Measurements from ENCODE around the gene NAV3. TPM values are rescaled to one million over a fixed set of nuclear protein-coding genes. Genes with fewer than 3 reads are reported as not detected.

NAV3 gene
- total RNA-seq, 1 experiment from 2014 or later, result 2.5 TPM

DNA sequence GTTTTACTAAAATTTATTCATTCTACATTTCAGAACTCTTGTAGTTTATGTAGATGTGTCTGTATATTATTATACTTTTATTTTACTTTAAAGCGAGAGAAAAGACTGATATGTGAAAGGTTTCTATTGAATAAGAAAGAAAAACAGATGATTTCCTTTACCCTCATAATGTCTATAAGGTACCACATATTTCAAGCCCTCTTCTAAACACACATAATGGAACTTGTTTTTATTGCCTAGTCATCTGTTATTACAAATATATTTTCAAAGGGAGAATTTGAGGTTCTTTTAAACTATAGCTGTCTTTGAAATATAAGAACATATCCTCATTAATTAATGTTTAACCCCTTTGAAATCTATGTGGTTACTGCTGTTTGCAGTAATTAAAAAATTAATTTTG lies 34.5 kb downstream of the NAV3 start:
- no peak overlapping the region for H3K27ac ChIP-seq (ENCODE audit: low read length)
- ChIA-PET POLR2A (no interaction called here), CTCF (no interaction called here)
- H3K4me3 ChIP-seq (ENCODE audit: low read depth in 2 of 2, low read length in 2 of 2), result no peak overlapping the region
- no peaks in the 10 kb centered on the region for H3K36me3 ChIP-seq (ENCODE audit: control insufficient read depth, insufficient read depth, low read length)
- H3K27me3 ChIP-seq (ENCODE audit: control insufficient read depth, insufficient read depth, low read length), result no peaks in the 10 kb centered on the region
- H3K4me1 ChIP-seq (ENCODE audit: control insufficient read depth, insufficient read depth, low read length), result no peaks in the 10 kb centered on the region
- no peak for ATAC-seq
- H3K9me3 ChIP-seq (ENCODE audit: control insufficient read depth, insufficient read depth, low read depth, low read length), result no peaks in the 10 kb centered on the region
- in situ Hi-C loops (cut with HindIII; ENCODE audit: low pct_unique_long_range_greater_than_20kb, low sequenced_read_pairs), result no loop called here
- BruUV-seq (replicated peaks), result no TSS peak
- DNase-seq (ENCODE audit: low read depth, low spot score), result no peak
- TF ChIP-seq SIN3A (IDR thresholded peaks at IDR 0.05; ENCODE audit: borderline replicate concordance, insufficient read depth, low read depth, low read length) (no peak), POLR2AphosphoS5 (IDR thresholded peaks at IDR 0.05; ENCODE audit: low read depth, low read length) (no peak), TCF7L2 (IDR thresholded peaks at IDR 0.05; ENCODE audit: low read depth, low read length) (no peak)
- TF ChIP-seq, protein P1, sequence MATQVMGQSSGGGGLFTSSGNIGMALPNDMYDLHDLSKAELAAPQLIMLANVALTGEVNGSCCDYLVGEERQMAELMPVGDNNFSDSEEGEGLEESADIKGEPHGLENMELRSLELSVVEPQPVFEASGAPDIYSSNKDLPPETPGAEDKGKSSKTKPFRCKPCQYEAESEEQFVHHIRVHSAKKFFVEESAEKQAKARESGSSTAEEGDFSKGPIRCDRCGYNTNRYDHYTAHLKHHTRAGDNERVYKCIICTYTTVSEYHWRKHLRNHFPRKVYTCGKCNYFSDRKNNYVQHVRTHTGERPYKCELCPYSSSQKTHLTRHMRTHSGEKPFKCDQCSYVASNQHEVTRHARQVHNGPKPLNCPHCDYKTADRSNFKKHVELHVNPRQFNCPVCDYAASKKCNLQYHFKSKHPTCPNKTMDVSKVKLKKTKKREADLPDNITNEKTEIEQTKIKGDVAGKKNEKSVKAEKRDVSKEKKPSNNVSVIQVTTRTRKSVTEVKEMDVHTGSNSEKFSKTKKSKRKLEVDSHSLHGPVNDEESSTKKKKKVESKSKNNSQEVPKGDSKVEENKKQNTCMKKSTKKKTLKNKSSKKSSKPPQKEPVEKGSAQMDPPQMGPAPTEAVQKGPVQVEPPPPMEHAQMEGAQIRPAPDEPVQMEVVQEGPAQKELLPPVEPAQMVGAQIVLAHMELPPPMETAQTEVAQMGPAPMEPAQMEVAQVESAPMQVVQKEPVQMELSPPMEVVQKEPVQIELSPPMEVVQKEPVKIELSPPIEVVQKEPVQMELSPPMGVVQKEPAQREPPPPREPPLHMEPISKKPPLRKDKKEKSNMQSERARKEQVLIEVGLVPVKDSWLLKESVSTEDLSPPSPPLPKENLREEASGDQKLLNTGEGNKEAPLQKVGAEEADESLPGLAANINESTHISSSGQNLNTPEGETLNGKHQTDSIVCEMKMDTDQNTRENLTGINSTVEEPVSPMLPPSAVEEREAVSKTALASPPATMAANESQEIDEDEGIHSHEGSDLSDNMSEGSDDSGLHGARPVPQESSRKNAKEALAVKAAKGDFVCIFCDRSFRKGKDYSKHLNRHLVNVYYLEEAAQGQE (IDR thresholded peaks at IDR 0.05; ENCODE audit: insufficient read depth in 1 of 2, low read depth in 2 of 2, low read length in 1 of 2), result no peak
- TF ChIP-seq, protein P2, sequence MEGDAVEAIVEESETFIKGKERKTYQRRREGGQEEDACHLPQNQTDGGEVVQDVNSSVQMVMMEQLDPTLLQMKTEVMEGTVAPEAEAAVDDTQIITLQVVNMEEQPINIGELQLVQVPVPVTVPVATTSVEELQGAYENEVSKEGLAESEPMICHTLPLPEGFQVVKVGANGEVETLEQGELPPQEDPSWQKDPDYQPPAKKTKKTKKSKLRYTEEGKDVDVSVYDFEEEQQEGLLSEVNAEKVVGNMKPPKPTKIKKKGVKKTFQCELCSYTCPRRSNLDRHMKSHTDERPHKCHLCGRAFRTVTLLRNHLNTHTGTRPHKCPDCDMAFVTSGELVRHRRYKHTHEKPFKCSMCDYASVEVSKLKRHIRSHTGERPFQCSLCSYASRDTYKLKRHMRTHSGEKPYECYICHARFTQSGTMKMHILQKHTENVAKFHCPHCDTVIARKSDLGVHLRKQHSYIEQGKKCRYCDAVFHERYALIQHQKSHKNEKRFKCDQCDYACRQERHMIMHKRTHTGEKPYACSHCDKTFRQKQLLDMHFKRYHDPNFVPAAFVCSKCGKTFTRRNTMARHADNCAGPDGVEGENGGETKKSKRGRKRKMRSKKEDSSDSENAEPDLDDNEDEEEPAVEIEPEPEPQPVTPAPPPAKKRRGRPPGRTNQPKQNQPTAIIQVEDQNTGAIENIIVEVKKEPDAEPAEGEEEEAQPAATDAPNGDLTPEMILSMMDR (IDR thresholded peaks at IDR 0.05), result no peak
- intact Hi-C loops (cut with micrococcal nuclease; ENCODE audit: unreplicated experiment), result no loop called here

DNA sequence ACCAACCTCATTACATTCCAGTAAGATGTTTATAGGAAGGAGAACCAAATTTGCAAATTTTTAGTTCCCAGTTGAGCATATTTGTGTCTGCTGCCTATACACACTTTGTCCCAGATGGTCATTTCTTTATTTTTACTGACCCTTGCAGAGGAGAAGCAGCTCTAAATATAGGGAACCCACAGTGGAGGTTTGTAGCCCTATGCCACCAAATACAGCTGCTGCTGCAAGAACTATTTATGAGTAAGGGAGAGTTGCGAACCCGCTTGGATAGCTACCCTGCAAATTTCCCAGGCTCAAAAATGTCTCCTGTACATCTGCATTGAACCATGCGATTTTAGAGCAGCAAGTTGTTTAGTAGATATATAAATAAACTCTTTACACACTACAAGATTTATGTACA lies 48.2 kb downstream of the NAV3 start:
- Histone ChIP-seq H3K36me3 (ENCODE audit: control insufficient read depth, insufficient read depth, low read length) (no peaks in the 10 kb centered on the region), H3K27ac (ENCODE audit: low read length) (no peak overlapping the region), H3K4me3 (ENCODE audit: low read depth in 2 of 2, low read length in 2 of 2) (no peak overlapping the region), H3K27me3 (ENCODE audit: control insufficient read depth, insufficient read depth, low read length) (no peaks in the 10 kb centered on the region), H3K4me1 (ENCODE audit: control insufficient read depth, insufficient read depth, low read length) (no peaks in the 10 kb centered on the region), H3K9me3 (ENCODE audit: control insufficient read depth, insufficient read depth, low read depth, low read length) (no peaks in the 10 kb centered on the region)
- TF ChIP-seq, protein P2 (IDR thresholded peaks at IDR 0.05), result no peak
- TF ChIP-seq TCF7L2 (IDR thresholded peaks at IDR 0.05; ENCODE audit: low read depth, low read length) (no peak), POLR2AphosphoS5 (IDR thresholded peaks at IDR 0.05; ENCODE audit: low read depth, low read length) (no peak), SIN3A (IDR thresholded peaks at IDR 0.05; ENCODE audit: borderline replicate concordance, insufficient read depth, low read depth, low read length) (no peak)
- TF ChIP-seq, protein P1 (IDR thresholded peaks at IDR 0.05; ENCODE audit: insufficient read depth in 1 of 2, low read depth in 2 of 2, low read length in 1 of 2), result no peak
- intact Hi-C loops (cut with micrococcal nuclease; ENCODE audit: unreplicated experiment), result no loop called here
- BruUV-seq (replicated peaks), result no TSS peak
- in situ Hi-C loops (cut with HindIII; ENCODE audit: low pct_unique_long_range_greater_than_20kb, low sequenced_read_pairs), result no loop called here
- CTCF ChIA-PET, result no interaction called here
- ATAC-seq (no peak), DNase-seq (ENCODE audit: low read depth, low spot score) (no peak)
- POLR2A ChIA-PET, result no interaction called here
